ENCODE data around the gene EBPL.

EBPL gene

GRCh38 chr13:49670828-49671227, 20.5 kb downstream of the EBPL start:
- DNase-seq = no peak

- DNase-seq = no peak
Observed at GRCh38 chr13:49669735-49670309, 21.5 kb downstream of the EBPL start.

- no peak for DNase-seq
Observed at GRCh38 chr13:49667773-49668172, 23.5 kb downstream of the EBPL start.

- no peak for DNase-seq
Observed at GRCh38 chr13:49664606-49665005, 26.7 kb downstream of the EBPL start.

- no peak for DNase-seq
Observed at GRCh38 chr13:49657241-49657641, 34.0 kb downstream of the EBPL start.

GRCh38 chr13:49655906-49656305, 35.4 kb downstream of the EBPL start:
- DNase-seq = no peak

- no peak for DNase-seq
Observed at GRCh38 chr13:49654011-49654410, 37.3 kb downstream of the EBPL start.

DNA sequence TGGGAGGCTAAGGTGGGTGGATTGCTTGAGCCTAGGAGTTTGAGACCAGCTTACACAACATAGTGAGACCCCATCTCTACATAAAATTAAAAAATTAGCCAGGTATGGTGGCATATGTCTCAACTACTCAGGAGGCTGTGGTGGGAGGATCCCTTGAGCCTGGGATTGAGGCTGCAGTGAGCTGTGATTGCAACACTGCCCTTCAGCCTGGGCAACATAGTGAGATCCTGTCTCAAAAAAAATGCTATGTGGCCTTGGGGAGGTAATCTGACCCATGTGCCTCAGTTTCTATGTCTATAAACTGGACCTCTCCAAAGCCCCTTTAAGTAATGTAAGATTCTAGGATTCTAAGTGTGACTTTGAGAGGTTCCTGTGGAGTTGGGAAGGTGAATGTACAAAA, 37.8 kb downstream of the EBPL start:
- DNase-seq = no peak

DNA sequence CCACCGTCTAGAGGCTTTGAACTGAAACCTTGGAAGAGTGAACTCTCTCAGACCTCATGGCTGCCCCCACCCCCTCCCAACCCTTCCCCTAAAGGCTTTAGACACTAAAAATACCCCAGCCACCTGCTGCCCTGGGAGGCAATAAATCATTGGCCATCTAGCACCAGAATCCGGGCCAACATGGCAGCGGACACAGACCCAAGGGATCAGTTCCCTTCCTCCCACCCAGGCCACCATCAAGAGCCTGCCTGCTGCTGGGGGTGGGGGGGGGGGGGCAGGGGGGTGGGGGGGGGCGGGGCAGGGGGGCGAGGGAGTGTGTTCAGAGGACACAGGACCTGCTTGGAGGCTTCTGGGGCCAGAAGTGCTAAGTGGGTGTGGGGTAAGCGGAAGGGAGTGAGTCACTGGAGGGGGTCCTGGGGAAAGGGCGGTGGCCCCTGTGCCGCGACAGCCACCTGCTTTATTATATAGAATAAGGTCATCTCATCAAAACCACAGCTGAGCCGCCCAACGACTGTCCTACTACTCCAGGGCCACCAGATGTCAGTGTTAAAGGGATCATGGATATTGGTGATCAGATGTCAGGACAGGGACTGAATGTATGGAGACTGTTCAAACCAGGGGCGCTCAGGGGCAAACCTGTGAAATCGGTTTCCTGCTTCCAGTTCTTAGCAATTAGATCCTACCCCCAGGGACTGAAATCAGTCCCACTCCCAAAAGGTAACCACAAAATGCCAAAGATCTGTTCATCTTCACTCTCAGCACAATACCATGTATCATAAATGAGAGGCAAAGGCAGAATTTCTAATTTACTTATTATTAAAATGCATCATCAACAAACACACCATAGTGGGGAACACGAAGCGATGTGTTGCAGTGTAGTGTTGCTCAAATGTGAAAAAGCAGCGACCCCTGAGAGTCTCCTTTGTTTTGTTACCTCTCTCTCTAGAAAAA, 38.7 kb downstream of the EBPL start:
- no peak for DNase-seq

DNA sequence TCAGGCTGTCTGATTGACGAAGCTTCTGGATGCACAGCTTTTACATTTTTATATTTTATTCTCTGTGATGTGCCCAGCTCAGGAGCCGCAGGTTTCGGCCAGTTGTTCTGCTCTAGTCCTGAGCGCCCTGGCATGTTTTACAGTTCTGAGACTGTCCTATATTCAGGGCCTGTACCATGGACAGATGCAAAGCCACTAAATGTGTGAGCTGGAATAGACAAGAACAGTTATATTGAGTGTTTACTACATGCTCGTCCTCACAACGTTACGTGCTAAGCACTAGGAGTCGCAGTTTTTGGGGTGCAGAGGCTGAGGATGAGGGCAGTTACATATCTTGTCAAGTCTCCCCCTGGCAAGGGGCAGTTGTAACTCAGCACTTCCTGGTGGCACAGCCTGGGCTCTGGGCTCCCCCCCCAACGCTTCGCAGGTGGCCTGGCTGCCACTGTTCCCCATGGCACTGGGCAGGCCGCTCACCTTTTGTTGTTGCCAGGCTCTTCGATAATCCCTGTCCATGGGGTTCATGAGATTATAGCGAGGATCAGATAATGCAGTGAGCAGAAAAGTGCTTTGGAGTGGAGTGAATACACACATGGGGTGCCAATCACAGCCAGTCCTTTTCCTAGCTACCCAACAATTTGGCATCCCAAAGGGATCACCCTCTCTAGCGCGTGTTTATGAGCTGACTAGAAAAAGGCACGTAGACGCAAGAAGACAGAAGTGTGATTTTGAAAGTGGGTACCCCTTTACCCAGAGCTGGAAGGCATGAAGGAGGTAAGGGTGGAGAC, 39.5 kb downstream of the EBPL start:
- DNase-seq = no peak

DNA sequence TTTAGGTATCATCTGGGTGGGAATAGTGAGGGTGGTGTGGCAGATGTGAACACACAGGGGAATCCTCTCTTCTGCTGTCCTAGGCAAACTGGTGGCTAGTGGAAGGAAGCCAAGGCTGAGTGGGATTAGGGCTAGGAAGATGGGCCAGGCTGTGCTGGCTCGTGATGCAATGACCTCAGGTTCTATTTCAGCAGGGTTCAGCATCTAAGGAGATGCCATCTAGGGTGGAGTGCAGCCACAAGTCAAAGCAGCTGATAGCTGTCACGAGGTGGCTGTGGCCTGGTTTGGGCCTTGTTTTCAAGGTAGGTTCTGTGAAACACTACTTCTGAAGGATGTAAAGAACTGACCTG, 41.3 kb downstream of the EBPL start:
- DNase-seq = no peak

DNA sequence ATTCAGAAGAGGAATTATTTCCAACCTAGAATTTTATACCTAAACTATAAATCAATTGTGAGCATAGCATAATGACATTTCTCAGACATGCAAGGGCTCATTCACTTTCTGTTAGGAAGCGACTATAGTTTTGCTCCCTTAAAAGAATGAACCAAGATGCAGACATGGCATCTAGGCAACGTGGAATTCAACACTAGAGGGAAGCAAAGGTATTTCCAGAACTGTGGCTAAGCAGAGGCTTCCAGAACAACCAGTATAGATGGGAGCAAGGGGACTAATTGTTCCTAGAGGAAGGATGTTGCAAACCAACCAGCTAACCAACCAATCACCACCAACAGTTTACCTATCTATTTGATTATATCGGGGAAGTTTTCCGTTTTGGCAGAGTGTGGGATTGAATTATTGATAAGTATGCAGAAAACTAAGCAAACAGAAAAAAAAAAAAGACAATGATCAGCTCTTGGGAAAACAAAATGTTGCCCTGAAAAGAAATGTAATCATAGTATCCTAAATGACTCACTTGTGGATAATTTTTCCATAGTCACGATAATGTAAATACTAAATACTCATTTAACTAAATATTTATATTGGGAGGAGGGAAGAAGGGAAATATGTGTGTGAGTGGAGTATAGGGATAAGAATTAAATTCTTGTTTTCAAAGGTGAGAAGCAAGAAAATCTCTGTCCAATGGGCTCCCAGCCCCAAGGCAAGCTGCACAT, 41.9 kb downstream of the EBPL start:
- no peak for DNase-seq

DNA sequence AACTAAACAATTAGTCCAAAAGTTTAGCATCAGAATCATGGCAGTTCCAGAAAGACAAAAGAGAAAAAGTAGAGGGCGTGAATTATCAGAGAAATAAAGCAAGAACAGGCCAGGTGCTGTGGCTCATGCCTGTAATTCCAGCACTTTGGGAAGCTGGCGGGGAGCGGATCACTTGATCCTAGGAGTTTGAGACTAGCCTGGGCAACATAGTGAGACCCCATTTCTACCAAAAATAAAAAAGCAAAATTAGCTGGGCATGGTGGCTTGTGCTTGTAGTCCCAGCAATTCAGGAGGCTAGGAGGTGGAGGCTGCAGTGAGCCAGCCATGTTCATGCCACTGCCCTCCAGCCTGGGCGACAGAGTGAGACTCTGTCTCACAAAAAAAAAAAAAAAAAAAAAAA, 44.6 kb downstream of the EBPL start:
- no peak for DNase-seq

- no peak for DNase-seq
Observed at GRCh38 chr13:49645451-49645850, 45.8 kb downstream of the EBPL start.

DNA sequence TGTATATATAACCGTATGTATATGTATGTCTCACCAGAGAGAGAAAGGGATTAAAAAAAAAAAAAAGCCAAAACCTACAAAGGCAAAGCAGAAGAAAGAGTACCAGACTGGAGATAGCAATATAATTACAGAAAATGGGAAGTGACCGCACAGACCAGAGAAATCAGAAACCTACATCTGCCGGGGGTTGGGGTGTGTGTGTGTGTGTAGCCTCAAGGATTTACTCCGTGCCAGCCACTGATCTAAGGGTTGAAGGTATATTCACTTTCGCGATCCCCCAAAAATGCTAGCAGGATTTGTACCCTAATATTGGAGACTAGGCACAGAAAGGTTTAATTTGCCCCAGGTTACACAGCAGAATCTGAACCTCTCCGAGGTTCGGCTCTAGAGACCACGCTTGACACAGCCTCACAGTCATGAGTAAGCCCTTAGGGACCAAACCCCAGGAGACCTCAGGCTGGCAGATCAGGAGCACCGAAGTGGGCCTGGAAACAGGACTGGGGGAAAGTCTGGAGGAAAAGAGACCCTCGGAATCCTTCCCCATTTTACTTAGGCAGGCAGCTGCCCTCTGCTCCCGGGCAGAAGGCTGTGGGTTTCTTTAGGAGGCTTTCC, 48.1 kb downstream of the EBPL start:
- no peak for DNase-seq

GRCh38 chr13:49641801-49642291, 49.4 kb downstream of the EBPL start:
- DNase-seq = no peak

GRCh38 chr13:49638744-49639072, 52.6 kb downstream of the EBPL start:
- no peak for DNase-seq

GRCh38 chr13:49638030-49638743, 53.1 kb downstream of the EBPL start:
- no peak for DNase-seq

DNA sequence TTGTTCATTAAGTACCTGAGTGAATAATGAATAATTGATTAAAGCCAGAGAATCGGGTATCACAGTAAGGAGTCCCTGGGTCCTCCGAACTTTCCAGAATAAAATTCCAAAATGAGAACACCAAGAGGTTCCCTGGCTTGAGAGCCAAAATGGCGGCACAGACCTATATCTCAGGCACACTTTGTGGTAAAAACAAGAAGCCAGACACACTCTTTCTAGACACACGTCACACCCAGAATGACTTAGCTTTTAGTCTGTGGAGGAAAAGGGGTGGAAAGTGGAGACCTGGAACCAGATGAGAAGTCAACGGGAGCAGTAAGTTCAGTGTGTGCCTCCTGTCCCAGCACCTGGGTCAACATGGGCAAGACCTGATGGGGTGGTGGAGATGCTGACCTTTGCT, 54.6 kb downstream of the EBPL start:
- no peak for DNase-seq

GRCh38 chr13:49635599-49636433, 55.5 kb downstream of the EBPL start:
- no peak for DNase-seq

GRCh38 chr13:49633710-49634109, 57.6 kb downstream of the EBPL start:
- no peak for DNase-seq
